IPS-18c (cell line): ENCODE data around the gene FIBCD1.

Experiments used
- H3K4me3 ChIP-seq: 2 replicates; pipeline ENCODE4 v1.7.0; 2013; ENCODE audit warnings: low read depth, mild to moderate bottlenecking, low read length, moderate library complexity; ENCODE audit not compliant: insufficient read depth
- H3K9me3 ChIP-seq: one replicate; pipeline ENCODE4 v1.6.1; 2013; ENCODE audit warnings: mild to moderate bottlenecking, low read length, moderate library complexity; ENCODE audit not compliant: control insufficient read depth, insufficient read depth

FIBCD1 gene

DNA sequence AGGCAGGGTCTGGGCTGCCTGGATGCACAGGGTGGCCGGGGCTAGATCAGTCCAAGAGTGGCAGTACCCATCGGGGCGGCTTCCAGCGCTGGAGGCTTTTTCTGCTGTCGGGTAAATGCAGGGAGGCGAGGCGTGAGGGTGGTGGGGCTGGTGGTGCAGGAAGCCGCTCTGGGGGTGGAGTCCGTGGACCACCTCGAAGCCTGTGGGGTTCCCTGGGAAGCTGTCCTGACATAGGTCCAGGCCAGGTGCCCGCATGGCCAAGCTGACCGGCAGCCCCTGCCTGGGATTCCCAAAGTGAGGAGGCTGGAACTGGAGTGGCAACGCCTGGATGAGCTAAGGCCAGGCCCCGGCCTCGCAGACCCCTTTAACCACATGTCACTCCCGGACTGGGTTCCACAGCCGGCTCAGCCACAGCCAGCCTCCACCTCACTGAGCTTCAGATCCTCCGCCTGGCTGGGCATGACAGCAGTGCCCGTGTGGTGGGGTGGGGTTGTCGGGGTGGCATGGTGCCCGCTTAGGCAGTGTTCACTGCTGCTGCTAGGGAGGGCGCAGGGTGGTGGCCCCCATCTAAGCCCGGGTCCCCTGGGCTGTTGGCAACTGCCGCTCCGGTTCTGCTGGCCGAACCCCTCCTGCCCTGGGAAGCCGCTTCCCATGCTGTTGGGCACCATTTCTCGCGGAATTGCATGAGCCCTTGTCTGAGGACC is 41.0 kb downstream of the FIBCD1 start:
- Histone ChIP-seq H3K9me3 (no peaks in the 10 kb centered on the region), H3K4me3 (no peak overlapping the region)

DNA sequence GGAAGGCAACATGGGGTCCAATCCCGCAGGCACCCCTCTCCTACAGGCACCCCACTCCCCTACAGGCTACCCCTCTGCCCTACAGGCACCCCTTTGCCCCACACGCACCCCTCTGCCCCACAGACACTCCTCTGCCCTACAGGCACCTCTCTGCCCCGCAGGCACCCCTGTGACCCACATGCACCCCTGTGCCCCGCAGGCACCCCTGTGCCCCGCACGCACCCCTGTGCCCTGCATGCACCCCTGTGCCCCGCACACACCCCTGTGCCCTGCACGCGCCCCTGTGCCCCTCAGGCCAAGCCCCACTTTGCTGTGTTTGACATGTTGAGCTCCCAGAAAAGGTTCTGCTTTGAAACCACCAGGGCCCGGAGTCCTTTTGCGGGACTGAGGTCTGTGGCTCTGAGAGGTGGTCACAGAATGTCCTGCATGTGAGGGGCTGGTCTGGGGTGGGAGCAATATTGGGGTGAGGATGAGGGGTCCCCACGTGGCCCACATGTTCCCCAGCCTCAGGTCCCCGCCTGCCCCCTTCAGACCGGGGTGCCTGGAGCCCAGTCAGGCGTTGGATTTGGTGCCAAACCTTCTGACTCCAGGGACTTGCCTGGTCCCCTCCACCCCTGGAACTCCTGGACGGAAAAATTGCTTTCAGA is 41.8 kb downstream of the FIBCD1 start:
- Histone ChIP-seq H3K9me3 (no peaks in the 10 kb centered on the region), H3K4me3 (no peak overlapping the region)

DNA sequence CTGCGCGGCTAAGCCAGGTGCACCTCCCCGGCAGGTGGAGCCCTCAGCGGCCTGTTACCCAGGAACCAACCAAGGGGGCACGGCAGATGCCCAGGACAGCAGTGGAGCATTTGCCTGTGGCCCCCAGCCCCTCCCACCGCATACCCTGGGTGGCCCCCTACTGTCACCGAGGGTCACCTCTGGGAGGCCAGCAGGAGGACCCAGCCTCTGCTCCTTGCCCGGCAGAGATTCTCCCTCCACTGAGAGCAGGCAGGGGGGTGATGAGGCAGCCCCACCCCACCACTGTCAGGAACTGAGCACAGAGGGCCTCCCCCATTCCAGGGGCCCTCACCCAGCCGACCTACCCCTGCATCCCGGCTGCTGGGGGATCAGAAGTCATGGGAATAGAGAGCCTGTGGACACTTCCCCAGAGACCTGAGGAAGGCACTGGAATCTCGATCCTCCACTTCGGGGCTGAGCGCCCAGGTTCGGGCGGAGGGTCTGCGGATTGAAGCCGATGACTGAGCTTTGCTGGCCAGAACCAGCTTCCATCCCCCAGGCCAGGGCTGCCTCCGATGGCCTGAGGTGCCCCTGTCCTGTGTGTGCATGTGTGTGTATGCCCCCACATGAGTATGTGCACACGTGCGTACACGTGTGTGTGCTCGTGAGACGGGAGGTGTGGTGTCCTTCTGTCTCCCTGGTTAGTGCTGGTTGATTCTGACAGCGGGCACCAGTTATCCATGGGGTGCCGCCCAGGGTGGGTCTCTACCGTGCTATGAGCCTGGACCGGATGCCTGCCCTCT is 42.6 kb downstream of the FIBCD1 start, which contains the start of gene QRFP:
Gene QRFP, minus strand, starts transcription at position 580 of the 782 bp plus-strand sequence. CDS start 2,974 bp downstream, outside the sequence.
- Histone ChIP-seq H3K4me3 (no peak within 1 kb of the TSS), H3K9me3 (no peaks in the 10 kb centered on the region)

DNA sequence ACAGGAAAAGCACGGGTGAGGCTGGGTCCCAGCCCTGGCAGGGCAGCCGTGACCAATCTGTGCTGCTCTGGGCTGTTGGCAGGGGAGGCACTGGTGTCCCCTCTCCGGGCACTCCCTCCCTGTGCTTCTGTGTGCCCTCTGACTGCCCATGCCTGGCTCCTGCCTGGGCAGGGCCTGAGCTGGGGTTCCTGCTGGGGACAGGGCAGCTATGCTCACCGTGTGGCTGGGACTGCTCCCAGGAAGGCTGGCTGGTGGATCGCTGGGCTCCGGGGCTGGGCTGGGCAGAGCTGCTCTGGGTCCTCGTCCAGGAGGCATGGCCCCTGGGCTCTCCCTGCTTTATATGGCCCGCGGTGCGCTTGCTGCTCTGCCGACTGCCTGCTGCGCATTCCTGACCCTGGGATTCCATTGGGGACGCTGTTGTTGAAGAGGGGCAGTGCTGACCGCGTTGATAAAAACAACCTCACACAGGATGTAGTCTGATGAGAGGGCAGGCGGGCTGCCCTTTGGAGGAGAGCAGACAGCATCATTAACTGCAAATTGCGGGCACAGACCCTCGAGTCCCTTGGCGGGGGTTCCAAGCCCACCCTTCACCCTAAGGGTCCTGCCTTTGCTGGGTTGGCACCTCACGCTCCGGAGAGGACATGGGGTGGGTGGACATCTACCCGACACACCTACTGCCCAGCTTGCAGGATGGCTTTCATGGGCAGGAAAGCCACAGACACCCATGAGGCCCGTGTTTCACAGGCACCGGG is 43.4 kb downstream of the FIBCD1 start:
- H3K4me3 ChIP-seq: no peak overlapping the region

DNA sequence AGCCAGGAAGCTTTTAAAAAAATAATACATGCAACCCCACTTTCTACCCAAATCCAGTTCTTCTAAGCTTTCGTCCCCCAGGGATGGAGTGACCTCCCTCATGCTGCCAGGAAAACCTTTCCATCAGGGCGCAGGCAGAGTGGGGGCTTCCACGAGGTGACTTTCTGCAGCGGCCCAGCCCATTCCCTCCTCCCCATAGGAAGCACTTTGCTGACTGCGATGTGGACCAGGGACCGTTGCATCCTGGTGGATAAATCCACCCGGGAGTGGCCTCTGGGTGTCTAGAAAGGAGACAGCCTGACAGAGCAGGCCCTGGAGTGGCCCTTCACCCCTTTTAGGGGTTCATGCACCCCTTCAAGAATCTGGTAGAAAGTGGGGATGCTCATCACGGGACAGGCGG is 44.0 kb downstream of the FIBCD1 start:
- no peak overlapping the region for H3K4me3 ChIP-seq

More for the DNA sequence above, 43.4 kb downstream of the FIBCD1 start:
- H3K9me3 ChIP-seq: no peaks in the 10 kb centered on the region

DNA sequence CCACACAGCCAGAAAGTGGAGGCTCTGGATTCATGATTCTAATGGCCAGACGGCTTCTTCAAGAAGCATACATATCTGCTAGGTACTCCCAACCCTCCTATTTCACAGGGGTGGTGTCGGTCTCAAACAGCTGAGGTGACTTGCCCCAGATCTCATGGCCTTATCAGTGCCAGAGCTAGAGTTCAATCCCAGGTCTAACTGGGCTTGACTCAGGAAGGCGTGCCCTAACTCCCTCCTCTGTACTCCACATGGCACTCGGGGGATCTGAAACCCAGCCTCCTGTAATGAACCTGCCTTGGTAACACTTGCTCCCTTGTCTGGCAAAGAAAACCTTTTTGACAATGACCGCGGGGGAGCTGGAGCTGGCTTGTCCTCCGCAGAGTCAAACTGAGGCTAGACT is 44.5 kb downstream of the FIBCD1 start:
- Histone ChIP-seq H3K9me3 (no peaks in the 10 kb centered on the region), H3K4me3 (no peak overlapping the region)

More for the DNA sequence above, 44.0 kb downstream of the FIBCD1 start:
- H3K9me3 ChIP-seq: no peaks in the 10 kb centered on the region

DNA sequence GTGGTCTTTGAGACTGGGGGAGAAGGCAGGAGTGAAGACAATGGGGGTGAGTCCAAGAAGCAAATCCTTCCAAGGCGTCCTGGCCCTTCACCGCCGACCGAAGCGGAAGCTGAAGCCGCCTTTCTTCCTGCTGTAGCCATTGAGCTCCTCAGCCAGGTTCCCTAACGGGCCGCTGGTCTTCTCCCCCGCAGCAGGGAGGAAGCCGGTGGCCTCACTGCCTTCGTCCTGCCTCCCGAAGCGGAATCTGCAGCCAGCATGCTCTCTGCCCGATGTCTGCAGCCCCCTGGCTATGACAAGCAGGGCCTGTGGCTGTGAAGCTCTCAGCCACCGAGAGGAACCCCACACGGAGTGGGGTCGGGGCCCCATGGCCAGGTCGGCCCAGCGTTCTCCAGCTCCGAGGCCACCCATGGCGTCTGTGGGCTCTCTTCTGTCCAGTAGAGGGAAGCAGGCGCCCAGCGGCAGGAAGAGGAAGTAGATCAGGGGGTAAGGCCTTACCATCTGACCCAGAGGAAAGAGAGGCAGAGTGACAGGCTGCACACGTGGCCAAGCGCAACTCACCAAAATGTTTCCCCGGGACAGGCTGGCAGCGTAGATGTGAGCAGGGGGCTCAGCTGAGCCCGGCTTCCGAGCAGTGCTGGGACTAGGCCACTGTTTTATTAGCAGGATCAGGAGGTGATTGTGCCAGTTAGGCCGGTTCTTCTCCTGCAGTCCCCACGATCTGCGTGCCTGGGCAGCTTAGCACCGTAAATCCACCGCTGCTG is 45.5 kb downstream of the FIBCD1 start:
- Histone ChIP-seq H3K9me3 (no peaks in the 10 kb centered on the region), H3K4me3 (no peak overlapping the region)

DNA sequence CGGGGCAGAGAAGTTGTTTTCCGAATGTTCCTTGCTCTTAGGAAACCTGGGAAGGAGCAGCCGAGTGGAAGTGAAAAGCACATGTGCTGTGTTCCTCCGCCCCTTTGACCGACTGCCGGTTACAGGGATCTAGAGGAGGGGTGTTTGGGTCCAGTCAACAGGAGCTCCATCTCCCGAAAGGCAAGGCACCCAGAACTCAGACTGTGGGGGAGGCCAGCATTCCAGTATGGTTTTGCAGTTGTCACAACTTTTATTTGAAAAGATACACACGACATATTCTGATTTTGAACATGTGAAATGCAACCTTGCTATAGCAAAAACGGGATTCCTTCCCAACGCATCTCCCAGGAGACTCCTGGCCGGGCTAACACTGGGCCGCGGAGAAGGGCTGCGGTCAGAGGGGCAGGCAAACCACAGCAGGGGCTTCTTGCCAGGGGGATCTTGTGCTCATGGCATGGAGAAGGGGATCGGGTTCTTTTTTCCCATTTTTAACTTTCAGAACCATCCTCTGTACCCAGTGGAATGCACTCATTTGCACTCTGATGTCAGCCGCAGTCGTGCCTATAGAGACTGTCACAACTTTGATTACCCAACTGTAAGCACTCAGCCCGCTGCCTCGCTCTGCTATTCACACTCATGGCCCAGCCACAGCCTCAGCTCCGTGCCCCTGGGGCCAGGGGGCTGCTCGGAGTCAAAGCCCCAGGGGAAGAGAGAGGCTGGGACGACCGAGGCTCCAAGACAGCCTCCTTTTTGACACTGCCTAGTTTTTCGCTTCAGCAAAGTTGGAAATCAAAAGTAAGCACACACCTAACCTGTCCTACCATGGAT is 46.4 kb downstream of the FIBCD1 start:
- no peak overlapping the region for H3K4me3 ChIP-seq
- H3K9me3 ChIP-seq: no peaks in the 10 kb centered on the region

DNA sequence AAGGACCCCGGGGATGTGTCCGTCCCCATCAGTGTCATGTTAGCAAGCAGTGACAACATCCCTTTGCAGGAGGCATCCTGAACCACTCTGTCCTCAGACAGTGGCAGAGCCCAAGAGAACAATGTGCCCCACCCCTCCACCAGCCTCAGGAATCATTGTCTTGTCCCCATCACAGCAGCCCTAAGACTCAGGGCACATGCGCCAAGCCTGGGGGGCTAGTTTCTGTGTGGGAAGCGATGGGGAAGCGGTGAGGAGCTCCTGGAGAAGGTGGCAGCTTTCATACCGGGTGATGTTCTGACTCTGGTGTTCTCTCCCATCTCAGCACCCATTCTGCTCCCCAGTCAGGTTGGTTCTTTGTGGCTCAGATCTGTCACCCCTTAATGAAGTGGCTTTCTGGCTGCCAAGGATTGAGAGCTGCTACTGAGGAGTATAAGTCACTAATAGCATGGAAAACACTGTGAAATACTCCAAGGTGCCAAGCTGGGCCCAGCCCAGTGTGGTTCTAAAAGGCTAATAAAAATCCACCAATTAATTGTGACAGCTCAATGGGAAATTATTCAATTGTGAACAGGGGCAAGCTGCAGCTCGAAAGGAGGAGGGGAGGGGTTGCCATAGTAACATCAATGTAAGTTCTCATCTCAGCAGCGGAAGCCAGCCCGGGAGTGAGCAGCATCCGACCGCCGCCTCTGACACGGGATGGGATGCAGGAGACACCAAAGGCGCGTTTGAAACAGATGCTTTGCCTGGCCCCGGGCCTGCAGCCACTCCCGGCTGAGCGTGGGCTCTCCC is 47.2 kb downstream of the FIBCD1 start:
- Histone ChIP-seq H3K9me3 (no peaks in the 10 kb centered on the region), H3K4me3 (no peak overlapping the region)

DNA sequence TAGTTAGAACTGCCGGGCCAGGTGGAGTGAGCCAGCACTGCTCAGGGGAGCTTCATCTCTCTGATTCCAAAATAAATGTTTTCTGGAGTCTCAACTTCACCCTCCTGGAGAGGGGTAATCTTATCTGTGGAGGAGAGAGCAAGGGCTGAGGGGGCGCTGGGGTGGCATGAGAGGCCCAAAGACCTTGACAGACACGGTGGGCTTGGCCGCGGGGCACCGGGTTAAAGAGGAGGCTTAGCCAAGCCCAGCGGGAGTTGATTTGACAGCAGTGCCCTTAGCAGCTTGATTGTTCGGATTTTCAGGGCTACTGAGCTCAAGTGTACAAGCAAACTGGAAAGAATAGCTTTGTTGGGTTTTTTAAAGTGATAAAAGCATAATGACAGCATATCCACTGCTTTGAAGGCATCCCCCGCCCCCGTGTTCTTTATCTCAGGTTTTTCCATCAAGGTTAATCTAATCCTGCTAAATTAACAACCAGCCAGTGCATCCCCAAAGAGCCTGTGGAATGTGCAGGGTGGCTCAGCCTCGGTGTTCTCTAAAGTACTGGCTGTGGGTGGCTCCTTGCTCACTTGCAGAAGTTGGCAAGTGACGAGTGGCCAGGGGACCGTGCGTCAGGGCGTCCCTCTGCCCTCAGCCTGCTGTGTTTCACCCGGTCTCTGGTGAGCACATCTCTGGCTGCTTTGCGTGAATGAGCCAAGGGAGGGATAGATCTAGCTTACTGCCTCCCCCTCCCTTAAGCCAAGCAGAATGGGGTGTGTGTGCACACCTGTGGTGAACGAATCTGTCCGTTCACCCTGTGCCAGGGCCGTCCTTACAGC is 48.0 kb downstream of the FIBCD1 start:
- H3K4me3 ChIP-seq: no peak overlapping the region
- no peaks in the 10 kb centered on the region for H3K9me3 ChIP-seq

DNA sequence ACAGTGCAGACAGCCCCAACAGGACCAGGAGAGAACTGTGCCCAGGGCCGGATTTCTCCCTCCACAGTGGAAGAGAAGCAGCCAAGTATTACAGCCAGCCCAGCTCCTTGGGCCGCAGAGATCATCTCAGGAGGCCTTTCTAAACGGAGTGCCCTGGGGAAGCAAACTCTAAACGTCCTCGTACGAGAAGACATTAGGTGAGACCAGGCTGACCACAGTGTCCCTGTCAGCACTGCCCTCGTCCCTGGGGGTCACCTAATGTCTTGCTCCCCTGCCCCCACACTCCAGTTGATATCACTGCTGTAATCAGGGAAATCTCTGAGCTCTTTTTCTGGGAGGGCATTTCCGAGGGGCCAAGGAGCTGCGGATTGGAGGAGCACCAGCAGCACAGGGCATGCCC is 48.9 kb downstream of the FIBCD1 start:
- Histone ChIP-seq H3K9me3 (no peaks in the 10 kb centered on the region), H3K4me3 (no peak overlapping the region)

DNA sequence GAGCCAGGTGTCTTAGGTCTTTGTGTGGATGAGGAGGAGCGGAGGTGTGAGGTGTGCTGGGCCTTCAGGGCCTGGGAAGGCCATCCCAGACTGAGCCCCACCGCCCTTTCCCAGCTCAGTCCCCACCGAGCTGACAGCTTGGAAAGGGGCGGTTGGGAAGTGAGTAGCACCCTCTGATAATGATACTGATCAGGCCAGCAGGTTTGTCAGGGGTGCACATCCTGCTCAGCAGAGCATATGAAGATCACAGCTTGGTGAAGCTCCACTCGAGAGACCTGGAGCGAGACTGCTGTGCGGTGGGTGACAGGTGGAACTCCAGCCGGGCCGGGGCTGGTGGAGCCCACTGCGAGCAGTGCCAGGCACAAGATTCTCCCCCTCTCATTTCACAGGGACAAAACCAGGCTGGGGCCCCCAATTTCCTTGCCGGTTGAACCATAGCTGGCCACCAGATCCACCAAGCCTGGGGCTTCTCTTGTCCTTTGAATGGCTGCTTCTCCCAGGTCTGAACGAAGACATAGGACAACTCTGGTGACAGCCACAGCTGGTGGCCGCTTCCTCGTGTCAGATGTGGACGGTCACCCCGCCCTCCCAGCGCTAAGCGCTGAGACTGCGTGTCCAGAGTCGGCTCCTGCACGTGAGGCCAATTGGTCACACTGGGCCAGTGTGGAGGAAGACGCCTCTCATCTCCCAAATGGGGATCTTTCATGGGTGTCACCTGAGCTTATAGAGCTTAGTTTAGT is 50.7 kb downstream of the FIBCD1 start:
- Histone ChIP-seq H3K4me3 (no peak overlapping the region), H3K9me3 (no peaks in the 10 kb centered on the region)

DNA sequence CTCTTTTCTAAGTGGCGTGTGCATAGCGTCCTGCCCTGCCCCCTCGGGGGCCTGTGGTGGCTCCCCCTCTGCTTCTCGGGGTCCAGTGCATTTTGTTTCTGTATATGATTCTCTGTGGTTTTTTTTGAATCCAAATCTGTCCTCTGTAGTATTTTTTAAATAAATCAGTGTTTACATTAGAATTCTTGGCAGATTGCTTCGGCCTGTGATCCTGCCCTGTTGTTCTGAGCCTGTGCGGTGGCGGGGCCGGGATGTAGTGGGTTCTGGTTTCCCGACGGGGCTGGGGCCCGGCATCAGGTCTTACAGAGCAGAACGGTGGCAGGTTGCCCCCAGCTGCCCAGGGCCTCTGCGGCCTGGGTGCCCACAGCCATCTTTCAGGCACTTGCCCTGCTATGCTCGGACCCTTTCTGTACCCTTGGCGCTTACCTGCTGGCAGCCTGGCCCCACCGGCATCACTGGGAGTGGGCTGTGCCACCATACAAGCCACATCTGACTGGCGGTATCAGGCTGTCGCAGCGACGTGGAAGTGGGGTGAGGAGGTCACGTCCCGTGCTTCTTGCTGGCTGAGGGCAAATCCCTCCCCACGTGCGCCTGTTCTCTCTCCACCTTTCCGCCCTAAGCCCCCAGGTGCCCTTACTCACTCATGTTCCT is 51.4 kb downstream of the FIBCD1 start:
- Histone ChIP-seq H3K4me3 (no peak overlapping the region), H3K9me3 (no peaks in the 10 kb centered on the region)

DNA sequence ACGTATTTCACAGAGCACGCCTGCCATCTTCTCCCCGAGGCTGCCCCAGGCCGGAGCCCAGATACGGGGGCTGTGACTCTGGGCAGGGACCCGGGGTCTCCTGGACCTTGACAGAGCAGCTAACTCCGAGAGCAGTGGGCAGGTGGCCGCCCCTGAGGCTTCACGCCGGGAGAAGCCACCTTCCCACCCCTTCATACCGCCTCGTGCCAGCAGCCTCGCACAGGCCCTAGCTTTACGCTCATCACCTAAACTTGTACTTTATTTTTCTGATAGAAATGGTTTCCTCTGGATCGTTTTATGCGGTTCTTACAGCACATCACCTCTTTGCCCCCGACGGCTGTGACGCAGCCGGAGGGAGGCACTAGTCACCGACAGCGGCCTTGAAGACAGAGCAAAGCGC is 52.1 kb downstream of the FIBCD1 start:
- Histone ChIP-seq H3K4me3 (no peak overlapping the region), H3K9me3 (no peaks in the 10 kb centered on the region)
